Activated T-cell treated with anti-CD3 and anti-CD28 coated beads, Interleukin-2, amount 50 U/mL, for 1 hour (primary cell): ENCODE results near the gene CLTCL1.
A peak's percentile ranks its signal among the peaks of the same experiment; 100 is the strongest.

ENCODE experiments used
- DNase-seq: peaks from one replicate; pipeline ENCODE4 v3.0.0-alpha.2; 2020

Gene CLTCL1

DNA sequence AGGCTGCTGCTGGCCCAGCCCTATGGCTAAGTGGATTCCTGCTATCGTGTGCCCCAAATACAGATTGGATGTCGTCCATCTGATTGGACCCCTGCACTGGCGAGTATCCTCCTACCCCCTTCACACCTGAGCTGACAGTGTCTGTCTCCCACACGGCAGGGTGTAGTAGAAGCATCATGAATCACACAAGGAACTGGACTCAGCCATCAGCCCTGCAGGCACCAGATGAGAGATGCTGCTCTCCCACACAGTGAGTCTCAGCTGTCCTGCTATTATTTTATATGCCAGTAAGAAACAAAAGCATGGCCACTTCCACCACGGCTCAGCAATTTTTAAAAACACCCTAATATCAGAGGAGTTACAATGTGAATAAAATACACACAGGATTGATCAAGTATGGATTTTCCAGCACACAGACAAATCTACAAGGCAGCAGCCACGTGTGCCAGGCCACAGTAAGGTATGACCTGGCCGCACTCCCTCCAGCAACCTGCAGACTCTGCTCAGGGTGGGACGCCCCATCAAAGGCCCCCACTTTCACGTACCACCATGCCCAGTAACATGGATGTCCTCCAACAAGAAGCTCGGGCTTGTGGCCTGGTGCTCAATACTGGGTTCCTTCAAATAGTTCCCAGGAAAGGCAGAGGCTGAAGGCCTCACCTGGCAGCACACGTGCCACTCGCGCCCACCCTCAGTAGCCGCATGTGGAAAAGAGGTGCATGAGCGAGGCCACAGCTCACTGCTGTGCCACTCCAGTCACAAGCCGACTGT is 96.6 kb downstream of the CLTCL1 start:
- no peak for DNase-seq

DNA sequence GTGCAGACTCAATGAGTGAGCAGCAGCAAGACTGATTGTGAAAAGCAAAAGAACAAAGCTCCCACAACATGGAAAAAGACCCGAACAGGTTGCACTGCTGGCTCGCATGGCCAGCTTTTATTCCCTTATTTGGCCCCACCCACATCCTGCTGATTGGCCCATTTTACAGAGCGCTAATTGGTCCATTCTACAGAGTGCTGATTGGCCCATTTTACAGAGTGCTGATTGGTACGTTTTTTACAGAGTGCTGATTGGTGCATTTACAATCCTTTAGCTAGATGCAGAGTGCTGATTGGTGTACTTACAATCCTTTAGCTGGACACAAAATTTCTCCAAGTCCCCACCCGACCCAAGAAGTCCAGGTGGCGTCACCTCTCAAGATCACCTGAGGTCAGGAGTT is 97.6 kb downstream of the CLTCL1 start:
- no peak for DNase-seq

DNA sequence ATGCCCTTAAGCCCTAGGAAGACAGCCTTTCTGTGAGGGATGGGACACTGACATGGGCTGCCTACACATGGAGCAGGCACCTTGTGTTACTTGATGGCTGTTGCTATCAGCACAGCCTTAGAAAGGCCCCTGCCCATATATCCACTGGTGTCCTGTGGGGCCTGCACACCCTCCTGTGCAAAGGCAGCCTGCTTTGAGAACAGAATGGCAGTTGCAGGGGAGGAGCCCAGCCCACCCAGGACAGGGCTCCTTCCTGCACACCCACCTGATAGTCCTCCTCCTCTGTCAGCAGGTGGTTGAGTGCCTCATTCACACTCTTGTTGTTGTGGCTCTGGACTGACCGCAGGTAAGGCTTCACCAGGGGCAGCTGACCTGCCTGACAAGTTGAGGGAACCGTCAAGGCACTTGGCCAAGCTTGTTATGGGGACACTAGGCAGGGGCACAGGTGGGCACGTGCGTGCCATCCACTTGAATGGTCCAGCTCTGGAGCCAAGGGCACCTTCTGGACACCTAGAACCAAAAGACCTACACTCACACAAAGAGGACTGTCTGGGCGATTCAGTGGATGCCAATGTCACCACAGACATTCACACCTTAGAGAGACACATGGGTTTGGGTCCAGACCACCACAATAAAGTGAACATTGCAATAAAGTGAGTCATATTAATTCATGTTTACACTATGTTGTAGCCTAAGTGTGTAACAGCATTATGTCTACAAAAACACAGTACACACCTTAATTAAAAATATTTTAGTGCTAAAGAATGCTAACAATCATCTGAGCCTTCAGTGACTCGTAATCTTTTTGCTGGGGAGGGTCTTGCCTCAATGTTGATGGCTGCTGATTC is 103.6 kb downstream of the CLTCL1 start:
- DNase-seq = no peak

DNA sequence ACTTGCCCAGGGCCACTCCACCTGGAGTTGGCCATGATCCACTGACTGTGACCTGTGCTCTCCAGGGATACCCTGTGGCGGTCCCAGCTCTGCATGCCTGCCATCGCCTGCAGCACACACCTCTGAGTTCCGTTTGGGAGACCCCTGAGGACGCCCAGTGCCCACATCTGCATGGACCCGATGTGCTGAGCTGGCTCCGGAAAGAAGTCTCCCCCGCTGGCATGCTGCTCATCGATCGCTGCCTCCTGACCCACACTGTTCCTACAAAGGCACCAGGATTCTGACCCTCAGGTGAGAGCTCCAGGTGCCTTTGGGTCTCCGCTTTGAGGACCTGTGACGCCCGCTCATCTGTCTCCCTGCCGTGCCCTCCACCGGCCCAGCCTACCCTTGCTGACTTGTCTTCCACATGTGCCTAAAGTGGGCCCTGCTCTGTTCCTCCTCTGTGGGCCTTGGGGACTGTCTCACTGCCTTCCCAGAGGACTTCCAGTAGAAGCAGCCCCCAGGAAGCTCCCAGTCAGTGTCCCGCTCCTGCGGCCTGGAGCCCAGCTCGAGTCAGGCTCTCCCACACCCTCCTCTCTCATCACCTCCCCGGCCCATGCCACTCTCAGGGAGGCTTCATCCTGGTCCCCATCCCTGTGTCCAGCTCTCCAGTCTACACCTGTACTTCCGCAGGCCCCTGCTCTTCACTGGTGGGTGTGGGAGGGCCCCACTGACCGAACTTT is 107.1 kb downstream of the CLTCL1 start:
- no peak for DNase-seq

DNA sequence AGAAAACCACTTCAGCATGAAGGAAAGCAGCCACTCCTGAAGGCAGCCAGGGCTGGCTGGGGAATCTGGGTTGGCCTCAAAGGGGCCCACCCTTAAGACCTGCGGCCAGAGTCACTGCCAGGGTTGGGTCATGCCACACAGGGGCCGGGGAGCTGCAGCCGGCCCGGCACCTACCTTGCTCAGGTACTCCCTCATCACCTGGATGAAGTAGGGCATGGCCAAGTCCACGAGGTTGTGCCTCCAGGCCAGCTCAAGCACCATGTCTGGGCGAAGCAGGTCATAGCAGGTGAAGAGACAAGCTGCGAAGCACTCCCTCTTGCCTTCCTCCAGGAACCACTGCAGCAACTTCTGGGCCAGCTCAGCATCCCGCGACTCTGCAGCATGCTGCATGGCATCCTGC is 108.3 kb downstream of the CLTCL1 start:
- no peak for DNase-seq

DNA sequence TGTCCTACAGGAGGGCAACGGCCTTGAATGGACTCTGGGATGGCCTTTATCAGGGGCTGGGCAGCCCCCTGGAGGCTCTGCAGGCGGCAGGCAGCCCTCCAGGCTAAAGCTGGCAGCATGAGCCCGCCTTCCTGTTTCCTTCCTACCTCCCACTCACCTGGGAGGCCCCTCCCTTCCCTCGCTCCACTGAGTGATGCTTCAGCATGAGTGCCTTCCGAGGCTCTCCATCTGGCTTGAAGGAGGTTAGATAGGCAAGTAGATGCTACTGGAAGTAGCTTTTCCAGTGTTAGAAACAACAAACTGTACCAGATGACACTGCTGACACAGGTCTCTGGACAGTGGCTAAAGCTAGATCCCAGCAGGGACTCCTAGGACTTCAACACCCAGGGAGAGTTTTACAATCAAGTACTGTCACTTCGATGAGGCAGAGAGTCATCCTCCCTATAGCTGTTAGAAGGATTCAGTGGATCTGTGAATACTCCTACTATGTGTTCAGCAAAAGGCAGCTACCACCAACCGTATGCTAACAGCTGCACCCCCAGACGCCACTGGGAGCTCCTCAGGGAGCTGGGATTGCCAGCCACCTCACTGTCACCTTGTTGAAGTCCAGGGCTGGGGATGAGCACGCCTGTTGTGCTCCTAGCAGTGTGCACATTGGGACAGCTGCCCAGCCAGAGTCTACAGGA is 108.9 kb downstream of the CLTCL1 start:
- DNase-seq = no peak

DNA sequence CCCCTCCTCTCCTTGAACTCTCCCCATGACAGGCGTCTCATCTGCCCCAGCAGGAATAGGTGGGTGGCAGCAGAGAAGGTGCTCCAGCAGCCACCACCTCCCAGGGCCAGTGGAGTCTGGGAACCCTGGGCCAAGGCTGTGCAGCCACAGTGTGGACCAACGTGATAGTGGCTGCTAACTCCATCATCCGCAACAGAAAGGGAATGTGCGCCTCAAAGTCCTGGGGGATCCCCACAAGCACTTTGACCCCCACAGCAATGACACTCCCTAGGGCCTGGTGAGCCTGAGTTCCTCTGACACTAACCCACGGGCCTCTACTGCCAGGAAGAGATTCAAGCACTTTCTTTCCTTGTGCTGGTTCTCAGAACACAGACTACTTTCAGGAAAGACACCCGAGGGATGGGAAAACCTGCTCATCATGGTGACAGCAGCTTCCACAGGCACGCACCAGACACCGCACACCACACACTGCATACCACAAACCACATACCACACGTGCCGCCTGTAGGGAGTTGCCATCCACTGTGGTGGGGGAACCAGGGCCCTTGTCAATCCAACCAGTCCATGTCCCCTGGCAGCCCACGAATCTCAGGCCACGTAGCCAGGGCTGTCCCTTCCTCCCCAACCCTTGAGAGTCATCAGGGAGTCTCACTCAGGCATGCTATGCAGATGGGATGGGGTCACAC is 109.6 kb downstream of the CLTCL1 start:
- no peak for DNase-seq

DNA sequence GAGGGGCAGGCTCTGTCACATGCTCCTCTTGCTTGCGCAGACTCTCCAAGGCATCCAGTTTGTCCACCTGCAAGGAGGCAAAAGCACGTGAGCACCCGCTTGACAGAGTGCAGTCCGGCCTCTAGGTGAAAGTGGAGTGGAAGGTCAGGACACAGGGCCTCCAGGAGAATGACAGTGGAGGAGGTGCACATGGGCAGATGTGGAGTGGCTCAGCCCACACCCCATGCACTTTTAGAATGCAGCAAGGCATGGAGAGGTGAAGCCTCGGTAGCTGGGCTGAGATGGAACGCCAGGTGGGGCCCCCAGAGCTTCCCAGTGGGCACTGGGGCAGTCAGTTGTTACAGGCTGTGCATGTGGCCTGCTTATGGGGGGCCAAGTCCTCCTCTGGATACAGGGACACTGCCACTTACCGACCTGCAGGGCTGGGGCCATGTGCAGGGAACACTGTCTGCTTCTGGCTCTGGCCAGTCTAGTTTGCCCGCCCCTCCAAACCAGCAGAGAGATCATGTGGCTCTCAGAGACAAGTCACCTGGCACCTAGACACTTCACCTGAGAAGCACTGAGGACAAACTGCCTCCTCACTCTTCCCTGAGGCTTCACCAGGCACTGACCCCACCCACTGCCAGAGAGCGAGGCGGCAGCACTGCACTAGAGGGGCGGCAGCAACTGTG is 110.6 kb downstream of the CLTCL1 start:
- no peak for DNase-seq

DNA sequence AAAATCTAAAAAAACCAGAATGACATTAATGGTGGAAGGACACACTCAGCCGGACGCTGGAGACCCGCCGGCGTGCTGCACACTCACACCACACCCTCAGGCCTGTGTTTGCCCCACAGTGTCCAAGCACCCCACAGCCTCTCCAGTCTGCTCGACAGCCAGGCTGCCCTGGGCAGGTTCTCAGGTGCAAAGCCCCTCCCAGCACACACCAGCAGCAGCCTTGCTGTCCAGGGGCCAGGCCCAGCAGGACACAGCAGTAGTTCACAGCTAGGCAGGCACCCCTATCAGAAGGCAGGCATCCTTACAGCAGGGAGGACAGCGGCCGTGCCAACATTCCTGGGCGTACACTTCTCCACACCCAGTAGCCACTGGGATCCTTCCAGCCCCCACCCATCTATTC is 111.3 kb downstream of the CLTCL1 start:
- no peak for DNase-seq

DNA sequence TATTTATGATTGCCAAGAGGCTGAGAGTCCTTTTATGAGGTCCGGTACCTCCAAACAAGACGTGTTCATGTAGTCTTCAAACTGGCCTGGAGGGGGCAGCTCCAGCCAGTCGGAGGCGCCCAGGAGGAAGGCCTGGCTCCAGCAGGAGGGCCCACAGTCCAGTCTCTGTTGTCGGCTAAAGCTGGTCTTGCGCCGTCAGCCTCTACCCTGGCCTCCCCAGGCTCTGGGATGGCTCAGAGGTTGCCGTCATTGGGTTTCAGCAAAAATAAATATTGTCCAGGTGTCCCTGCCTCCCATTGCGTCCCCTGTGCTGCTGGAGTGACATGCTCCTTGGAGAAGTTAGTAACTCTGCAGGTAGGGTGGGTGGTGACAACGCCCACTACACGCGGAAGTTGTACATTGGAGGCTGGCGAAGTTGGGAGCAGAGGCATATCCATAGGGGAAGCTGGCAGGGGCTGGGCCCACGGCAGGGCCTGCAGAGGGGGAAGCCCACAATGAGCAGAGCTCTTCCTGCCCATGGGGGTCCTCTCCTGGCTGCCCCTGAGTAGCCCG is 111.9 kb downstream of the CLTCL1 start:
- DNase-seq = peak; percentile 45

DNA sequence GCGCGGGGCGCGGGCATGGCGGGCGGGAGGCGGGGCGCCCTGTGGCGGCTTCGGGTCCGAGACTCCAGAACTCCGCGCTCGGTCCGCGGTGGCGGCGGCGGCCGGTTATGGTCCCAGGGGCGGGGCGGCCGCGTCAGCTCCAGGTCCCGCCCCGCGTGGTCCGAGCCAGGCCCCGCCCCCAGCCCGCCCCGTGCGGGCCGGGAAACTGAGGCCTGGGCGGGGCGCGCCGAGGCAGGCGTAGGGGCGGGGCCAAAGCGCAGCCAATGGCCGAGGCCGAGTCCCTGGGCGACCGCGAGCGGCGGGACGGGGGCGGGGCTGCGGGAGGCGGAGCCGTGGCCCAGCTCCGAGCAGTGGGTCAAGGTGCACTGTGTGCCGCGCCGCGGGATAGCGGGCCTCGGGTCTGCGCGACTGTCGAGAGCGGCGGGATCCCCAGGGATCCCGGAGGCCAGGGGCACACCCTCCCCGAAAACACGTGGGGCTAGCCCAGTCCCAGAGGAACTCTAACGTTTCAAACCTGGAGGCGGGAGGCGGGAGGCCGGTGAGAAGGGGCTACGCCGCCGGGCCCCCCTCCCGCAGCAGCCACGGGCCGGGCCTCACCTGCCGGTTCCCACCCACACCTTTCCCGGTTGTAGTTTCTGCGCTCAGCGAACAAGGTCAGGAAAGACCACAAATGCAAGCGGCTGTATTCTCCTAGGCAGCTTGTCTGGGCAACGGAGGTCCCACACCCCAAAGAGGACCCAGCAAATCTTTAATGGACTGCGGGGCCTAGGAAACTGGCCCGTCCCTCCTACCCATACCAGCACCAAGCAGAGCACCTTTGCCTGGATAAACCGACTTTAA is 112.6 kb downstream of the CLTCL1 start, which contains the start of gene SLC25A1:
Gene SLC25A1 (minus strand): TSS at position 80 of the 840 bp plus-strand sequence. CDS start 63 bp downstream, at position 17.
- peak; percentile 80 for DNase-seq

DNA sequence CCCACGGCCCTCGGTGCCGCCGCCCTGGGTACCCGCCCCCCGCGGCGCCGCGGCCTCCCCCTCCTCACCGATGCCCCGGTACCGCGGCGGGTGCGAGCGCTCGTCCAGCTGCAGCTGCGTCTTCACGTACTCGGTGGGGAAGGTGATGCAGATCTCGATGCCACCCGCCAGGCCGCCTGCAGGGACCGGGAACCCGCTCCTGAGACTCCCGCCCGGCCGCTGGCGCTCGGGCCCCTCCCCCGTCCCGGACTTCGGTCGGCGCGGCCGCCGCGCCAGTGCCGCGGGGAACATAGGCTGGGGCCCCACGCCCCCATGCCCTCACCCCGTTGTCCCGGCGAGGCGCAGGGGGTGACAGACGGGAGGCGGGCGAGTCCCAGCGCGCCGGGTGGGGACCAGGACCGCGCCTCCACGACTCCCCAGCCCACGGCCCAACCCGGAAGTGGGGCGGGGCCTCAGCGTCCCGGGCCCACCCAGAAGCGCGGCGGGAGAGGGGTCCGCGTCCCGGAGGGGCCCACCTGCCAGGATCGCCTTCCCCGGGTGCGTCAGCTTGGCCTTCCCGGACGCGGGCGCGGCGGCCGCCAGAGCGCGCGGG is 113.4 kb downstream of the CLTCL1 start:
- peak; percentile 71 for DNase-seq

DNA sequence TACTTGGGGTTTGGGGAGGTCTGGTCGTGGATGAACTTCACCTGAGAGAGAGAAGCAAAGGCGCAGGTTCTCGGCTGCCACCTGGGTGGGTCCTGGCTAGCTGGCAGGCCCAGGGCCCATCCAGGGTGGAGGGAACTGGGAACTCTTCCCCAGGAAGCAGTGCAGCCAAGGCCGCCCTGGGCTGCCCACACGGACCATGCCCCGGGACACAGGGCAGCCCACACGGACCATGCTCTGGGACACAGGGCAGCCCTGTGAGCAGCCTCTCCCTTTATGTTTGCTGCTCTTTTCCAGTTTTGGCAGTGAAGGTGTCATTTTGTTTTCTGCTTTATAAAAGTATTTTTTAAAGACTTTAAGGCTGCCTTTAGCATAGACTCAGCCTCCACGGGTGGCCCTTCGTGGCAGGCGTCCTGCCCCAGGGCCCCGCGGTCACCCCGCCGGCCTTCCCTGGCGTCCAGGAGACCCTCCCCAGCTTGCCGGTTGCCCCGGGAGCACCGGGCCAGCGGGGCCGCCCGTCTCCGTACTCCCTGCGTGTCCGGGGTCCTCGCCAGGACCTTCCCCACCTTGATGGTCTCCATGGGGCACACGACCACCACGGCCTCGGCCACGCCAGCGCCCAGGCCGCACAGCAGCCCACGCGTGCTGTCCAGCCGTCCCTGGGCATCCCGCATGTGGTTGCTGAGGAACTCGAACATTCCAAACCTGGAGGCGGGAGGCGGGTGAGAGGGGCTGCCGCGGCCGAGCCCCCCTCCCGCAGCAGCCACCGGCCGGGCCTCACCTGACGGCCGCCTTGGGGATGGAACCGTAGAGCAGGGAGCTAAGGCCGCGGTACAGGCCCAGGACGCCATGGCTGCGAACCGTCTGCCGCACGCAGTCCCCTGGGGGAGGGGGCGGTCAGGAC is 114.1 kb downstream of the CLTCL1 start:
- no peak for DNase-seq

DNA sequence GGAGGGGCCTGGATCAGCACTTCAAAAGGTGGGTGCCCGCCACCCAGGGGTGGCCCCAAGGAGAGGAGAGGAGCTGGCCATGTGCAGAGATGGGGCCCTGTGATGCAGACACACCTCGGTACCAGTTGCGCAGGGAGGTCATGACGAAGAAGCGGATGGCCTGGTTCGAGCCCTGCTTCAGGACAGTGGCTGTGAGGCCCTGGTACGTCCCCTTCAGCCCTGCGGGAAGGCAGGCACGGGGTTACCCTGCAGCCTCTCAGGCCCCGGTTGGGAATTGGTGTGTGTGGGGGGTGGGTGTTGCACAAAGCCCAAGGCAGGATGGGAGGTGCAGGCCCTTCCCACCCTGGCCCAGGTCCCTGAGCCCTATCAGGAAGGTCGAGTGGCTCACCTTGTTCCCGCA is 114.8 kb downstream of the CLTCL1 start:
- DNase-seq = no peak

DNA sequence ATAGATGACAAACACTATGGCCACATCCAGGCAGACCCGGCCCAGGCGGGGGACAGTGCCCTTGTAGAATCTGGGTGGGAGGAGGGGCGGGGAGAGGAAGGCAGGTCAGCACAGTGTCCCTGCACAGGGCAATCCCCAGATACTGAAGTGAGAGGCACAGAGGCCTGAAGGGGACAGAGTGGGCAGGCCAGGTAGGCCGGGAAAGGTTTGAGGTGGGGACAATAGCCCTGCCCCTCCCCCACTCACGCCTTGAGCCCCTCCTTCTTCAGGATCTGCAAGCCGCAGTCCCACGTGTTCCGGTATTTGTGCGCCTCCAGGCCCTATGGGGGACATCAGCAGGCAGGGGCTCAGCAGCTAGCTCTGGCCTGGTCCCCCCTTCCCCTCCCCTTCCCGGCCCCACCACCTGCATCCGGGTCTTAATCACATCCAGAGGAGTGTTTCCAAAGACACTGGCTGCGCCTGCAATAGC is 115.3 kb downstream of the CLTCL1 start:
- DNase-seq = no peak

DNA sequence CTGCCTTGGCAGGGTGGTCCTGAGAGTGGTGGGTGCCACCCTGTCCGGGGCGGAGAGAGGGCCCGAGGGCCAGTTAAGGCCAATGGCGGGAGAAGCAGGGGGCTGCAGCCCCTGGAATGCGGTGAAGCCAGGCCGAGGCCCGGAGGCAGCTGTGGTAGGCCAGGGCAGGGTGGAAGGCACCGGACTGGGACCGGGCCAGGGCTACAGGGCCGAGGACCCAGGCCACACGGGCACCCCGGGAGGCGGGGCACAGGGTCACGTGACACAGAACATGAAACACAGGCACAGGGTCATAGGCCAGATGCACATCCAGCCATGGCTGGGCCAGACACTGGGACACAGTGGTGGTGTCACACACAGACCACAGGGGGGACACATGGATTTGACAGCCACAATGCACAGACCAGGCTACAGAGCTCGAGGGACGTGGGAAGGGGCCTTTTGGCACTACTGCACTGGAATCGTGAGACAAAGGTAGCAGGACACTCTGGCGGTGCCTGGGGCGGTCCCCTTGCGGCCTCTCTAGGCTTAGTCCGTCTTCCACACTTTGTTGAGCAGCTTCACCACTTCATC is 115.8 kb downstream of the CLTCL1 start:
- DNase-seq = no peak

DNA sequence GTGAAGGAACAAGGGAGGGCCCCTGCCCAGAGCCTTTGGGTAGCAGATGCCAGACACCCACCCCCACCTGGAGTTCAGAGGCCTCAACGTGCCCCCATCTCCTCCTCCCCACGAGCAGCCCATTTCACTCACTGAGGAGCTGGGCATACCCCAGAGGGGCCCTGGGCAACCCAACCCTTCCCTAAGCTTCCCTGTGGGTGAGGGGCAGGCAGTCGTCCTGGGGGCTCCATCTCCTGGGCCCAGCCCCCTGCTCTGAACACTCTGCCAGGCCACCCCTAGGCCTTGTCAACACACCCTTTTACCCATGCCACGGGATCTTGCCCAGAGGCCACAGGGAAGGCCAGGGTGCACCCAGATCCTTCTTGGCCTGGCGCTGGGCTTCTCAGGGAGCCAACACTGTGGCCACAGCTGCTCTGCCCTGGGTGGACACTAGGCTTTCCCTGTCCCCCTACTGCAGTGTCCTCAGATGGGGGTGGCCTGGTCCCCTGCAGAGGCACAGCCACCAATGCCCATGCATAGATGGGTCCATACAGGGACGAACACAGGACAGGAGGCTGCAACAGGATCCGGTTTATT is 116.4 kb downstream of the CLTCL1 start:
- no peak for DNase-seq
